ENCODE data around the gene HOGA1.

DNA sequence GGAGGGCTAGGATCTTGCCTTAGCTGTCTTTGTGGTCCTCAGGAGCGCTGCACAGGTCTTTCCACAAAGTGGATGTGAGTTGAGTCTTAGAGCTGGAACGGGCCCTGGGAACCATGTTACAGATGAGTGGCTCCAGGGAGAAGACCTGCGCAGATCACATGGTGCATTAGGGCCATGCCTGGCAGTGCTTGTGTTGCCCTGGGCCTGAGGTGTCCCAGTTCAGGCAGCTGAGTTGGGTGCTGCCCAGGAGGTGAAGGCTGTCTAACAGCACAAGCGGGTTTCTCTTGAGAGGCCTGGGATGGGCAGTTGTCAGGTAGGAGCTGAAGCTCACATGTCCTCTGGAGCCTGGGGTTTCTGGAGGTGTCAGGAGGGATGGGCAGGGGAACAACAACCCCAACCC lies 45.4 kb upstream of the HOGA1 start:
- TF ChIP-seq, protein P1, sequence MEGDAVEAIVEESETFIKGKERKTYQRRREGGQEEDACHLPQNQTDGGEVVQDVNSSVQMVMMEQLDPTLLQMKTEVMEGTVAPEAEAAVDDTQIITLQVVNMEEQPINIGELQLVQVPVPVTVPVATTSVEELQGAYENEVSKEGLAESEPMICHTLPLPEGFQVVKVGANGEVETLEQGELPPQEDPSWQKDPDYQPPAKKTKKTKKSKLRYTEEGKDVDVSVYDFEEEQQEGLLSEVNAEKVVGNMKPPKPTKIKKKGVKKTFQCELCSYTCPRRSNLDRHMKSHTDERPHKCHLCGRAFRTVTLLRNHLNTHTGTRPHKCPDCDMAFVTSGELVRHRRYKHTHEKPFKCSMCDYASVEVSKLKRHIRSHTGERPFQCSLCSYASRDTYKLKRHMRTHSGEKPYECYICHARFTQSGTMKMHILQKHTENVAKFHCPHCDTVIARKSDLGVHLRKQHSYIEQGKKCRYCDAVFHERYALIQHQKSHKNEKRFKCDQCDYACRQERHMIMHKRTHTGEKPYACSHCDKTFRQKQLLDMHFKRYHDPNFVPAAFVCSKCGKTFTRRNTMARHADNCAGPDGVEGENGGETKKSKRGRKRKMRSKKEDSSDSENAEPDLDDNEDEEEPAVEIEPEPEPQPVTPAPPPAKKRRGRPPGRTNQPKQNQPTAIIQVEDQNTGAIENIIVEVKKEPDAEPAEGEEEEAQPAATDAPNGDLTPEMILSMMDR (IDR thresholded peaks at IDR 0.05) = no peak
- no peak for TF ChIP-seq POLR2A (IDR thresholded peaks at IDR 0.05)

Measured in right lobe of liver (tissue), 4 donors.